HepG2 (cell line): ENCODE measurements around the gene NXPE4.

ENCODE experiments used
- CTCF ChIP-seq: sonication (generic); formaldehyde crosslinking; IDR thresholded peaks from 2 replicates; pipeline ENCODE4 v1.5.0; 2020; ENCODE audit warnings: mild to moderate bottlenecking, missing genetic modification reagents, moderate library complexity
- DPF2 ChIP-seq: sonication (generic); formaldehyde crosslinking; IDR thresholded peaks from 2 replicates; pipeline ENCODE4 v1.4.0; 2020; ENCODE audit warnings: mild to moderate bottlenecking, low read depth, missing genetic modification reagents, borderline replicate concordance
- FOXM1 ChIP-seq: sonication (generic); formaldehyde crosslinking; IDR thresholded peaks from 2 replicates; pipeline ENCODE4 v1.5.0; 2020; ENCODE audit warnings: missing genetic modification reagents
- FOXP1 ChIP-seq, 2 experiments: fragments of 450-650 bp in 1 of 2; IDR thresholded peaks; 2 replicates each; pipeline ENCODE4 v1.6.1; 2017 to 2018; ENCODE audit warnings: antibody characterized with exemption in 1 of 2
- HES4 ChIP-seq: sonication (generic); formaldehyde crosslinking; IDR thresholded peaks from 2 replicates; pipeline ENCODE4 v1.9.0; 2021; ENCODE audit warnings: mild to moderate bottlenecking, missing genetic modification reagents, borderline replicate concordance
- MAX ChIP-seq: IDR thresholded peaks from 2 replicates; pipeline ENCODE4 v1.6.1; 2012; ENCODE audit warnings: inconsistent platforms
- RAD21 ChIP-seq: fragments of 450-650 bp; formaldehyde crosslinking; IDR thresholded peaks from 2 replicates; pipeline ENCODE4 v1.5.0; 2020; ENCODE audit warnings: mild to moderate bottlenecking
- ZKSCAN8 ChIP-seq: IDR thresholded peaks from 2 replicates; pipeline ENCODE4 v1.6.1; 2016; ENCODE audit warnings: borderline replicate concordance, missing genetic modification reagents, missing compliant biosample characterization
- ZNF18 ChIP-seq: sonication (generic); formaldehyde crosslinking; IDR thresholded peaks from 2 replicates; pipeline ENCODE4 v1.8.0; 2022; ENCODE audit warnings: mild to moderate bottlenecking, missing genetic modification reagents; ENCODE audit not compliant: insufficient replicate concordance
- ZNF530 ChIP-seq: sonication (generic); formaldehyde crosslinking; IDR thresholded peaks from 2 replicates; pipeline ENCODE4 v1.5.0; 2020; ENCODE audit warnings: low read depth, mild to moderate bottlenecking, missing genetic modification reagents
- ZNF607 ChIP-seq: sonication (generic); formaldehyde crosslinking; IDR thresholded peaks from 2 replicates; pipeline ENCODE4 v1.5.1; 2020; ENCODE audit warnings: missing genetic modification reagents, mild to moderate bottlenecking, borderline replicate concordance
- ZNF619 ChIP-seq: sonication (generic); formaldehyde crosslinking; IDR thresholded peaks from 2 replicates; pipeline ENCODE4 v1.4.0; 2020; ENCODE audit warnings: mild to moderate bottlenecking, missing genetic modification reagents
- ZNF839 ChIP-seq: sonication (generic); formaldehyde crosslinking; IDR thresholded peaks from 2 replicates; pipeline ENCODE4 v1.4.0; 2020; ENCODE audit warnings: missing genetic modification reagents, mild to moderate bottlenecking, borderline replicate concordance

- TF ChIP-seq DPF2 (CRISPR knock-in tag) = no peak
- no peak for TF ChIP-seq ZNF839 (CRISPR knock-in tag)
- TF ChIP-seq FOXP1 (IDR thresholded peaks at IDR 0.05) = no peak
- TF ChIP-seq FOXP1 (CRISPR knock-in tag; IDR thresholded peaks at IDR 0.05) = no peak
- TF ChIP-seq ZNF18 (CRISPR knock-in tag) = no peak
- TF ChIP-seq HES4 (CRISPR knock-in tag) = no peak
- no peak for TF ChIP-seq ZKSCAN8 (CRISPR knock-in tag)
- no peak for TF ChIP-seq FOXM1
- no peak for TF ChIP-seq ZNF619
- TF ChIP-seq RAD21 (CRISPR knock-in tag) = no peak
- TF ChIP-seq ZNF607 (CRISPR knock-in tag) = no peak
- no peak for TF ChIP-seq CTCF (CRISPR knock-in tag)
- no peak for TF ChIP-seq ZNF530 (CRISPR knock-in tag)
- no peak for TF ChIP-seq MAX
Observed at GRCh38 chr11:114524122-114524521, 71.5 kb downstream of the NXPE4 start.
